ENCODE data around the gene TBC1D22B. TPM values are rescaled to one million over a fixed set of nuclear protein-coding genes. Genes with fewer than 3 reads are reported as not detected.

Gene TBC1D22B
- polyA plus RNA-seq, 1 of the 3 experiments (the other 2 are of a cell fraction), result 5.3 TPM

DNA sequence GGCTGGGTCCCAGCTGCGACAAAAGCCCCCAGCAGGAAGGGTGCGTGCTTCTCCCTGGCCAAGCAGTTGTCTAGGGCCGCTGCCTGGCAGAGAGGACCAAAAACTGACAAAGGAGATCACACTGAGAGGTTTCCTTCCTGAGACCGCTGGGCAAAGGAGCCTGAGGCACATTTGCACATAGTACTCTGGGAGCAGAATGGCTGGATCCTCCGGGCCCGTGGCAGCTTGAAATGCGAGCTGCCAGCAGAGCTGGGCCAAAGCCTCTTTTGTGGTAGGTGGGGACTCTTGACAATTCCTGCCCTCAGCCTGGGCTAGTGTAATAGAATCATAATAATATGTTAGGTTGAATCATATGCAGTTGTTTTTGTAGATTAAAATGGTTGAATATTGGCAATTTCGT, 63.1 kb downstream of the TBC1D22B start:
- H3K27me3 ChIP-seq (ENCODE audit: insufficient read depth), result no peaks in the 10 kb centered on the region
- CTCF ChIA-PET, result interaction anchor here (1.0 to 3.0 kb wide), 6 partner anchors 13 to 371 kb away, joined by 3 to 11 read pairs (median 4); no protein-coding TSS in a partner anchor
- WGBS (ENCODE audit: low lambda C conversion rate), result 92% methylated on average over 8 of the region's 8 CpGs
- POLR2A ChIA-PET, result no interaction called here
- no peaks in the 10 kb centered on the region for H3K9me2 ChIP-seq
- H3K36me3 ChIP-seq (replicated peaks in 1 of 2; ENCODE audit: control insufficient read depth in 1 of 2, insufficient read depth in 2 of 2, low read length in 1 of 2), result peaks cover 20 to 47% of the 10 kb centered on the region in 2 experiments
- H3K27ac ChIP-seq (ENCODE audit: low read depth in 2 of 2, low read length in 1 of 2), result no peak overlapping the region
- H3K9me3 ChIP-seq, result no peaks in the 10 kb centered on the region
- no peaks in the 10 kb centered on the region for H3K79me2 ChIP-seq (ENCODE audit: insufficient read depth)
- H3K4me1 ChIP-seq (ENCODE audit: control insufficient read depth in 1 of 2, insufficient read depth in 2 of 2, low read depth in 1 of 2, low read length in 1 of 2), result peaks cover 14 to 23% of the 10 kb centered on the region in 2 experiments; a peak in 3 of 4 replicates
- peaks cover 27% of the 10 kb centered on the region for H3F3A ChIP-seq (replicated peaks; ENCODE audit: insufficient read depth)
- no peak overlapping the region for H3K4me2 ChIP-seq
- no peak overlapping the region for H2AFZ ChIP-seq (ENCODE audit: low read depth)
- H4K20me1 ChIP-seq (ENCODE audit: insufficient read depth), result peaks cover 10% of the 10 kb centered on the region; the same call in 1 of the 2 replicates
- H3K4me3 ChIP-seq (ENCODE audit: low read depth in 2 of 2, low read length in 1 of 2), result no peak overlapping the region
- no peak overlapping the region for H3K9ac ChIP-seq
- no peak for DNase-seq
- TF ChIP-seq RXRA (IDR thresholded peaks at IDR 0.05; ENCODE audit: borderline replicate concordance, low read depth) (no peak), ZBTB33 (IDR thresholded peaks at IDR 0.05; ENCODE audit: borderline replicate concordance, low read depth) (no peak), MEF2A (IDR thresholded peaks at IDR 0.05; ENCODE audit: borderline replicate concordance, low read depth) (no peak), YY1 (IDR thresholded peaks at IDR 0.05; ENCODE audit: low read depth) (no peak), RAD21 (IDR thresholded peaks at IDR 0.05; ENCODE audit: low read length) (no peak), REST (IDR thresholded peaks at IDR 0.05; ENCODE audit: low read depth, low read length) (no peak), TEAD4 (IDR thresholded peaks at IDR 0.05; ENCODE audit: borderline replicate concordance, insufficient read depth) (no peak), POLR2AphosphoS5 (IDR thresholded peaks at IDR 0.05; ENCODE audit: low read depth, low read length) (no peak), ELF1 (IDR thresholded peaks at IDR 0.05) (no peak), FOSL2 (IDR thresholded peaks at IDR 0.05; ENCODE audit: borderline replicate concordance, low read depth) (no peak), MXI1 (IDR thresholded peaks at IDR 0.05; ENCODE audit: low read depth, low read length) (no peak), USF1 (IDR thresholded peaks at IDR 0.05; ENCODE audit: borderline replicate concordance, low read depth) (no peak), RFX5 (IDR thresholded peaks at IDR 0.05; ENCODE audit: low read length) (no peak), CTCF (IDR thresholded peaks at IDR 0.05) (no peak), CHD2 (IDR thresholded peaks at IDR 0.05; ENCODE audit: low read length, partially characterized antibody) (no peak)
- TF ChIP-seq, protein P1, sequence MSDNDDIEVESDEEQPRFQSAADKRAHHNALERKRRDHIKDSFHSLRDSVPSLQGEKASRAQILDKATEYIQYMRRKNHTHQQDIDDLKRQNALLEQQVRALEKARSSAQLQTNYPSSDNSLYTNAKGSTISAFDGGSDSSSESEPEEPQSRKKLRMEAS (IDR thresholded peaks at IDR 0.05; ENCODE audit: low read depth), result no peak
- TF ChIP-seq, protein P2, sequence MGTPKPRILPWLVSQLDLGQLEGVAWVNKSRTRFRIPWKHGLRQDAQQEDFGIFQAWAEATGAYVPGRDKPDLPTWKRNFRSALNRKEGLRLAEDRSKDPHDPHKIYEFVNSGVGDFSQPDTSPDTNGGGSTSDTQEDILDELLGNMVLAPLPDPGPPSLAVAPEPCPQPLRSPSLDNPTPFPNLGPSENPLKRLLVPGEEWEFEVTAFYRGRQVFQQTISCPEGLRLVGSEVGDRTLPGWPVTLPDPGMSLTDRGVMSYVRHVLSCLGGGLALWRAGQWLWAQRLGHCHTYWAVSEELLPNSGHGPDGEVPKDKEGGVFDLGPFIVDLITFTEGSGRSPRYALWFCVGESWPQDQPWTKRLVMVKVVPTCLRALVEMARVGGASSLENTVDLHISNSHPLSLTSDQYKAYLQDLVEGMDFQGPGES (IDR thresholded peaks at IDR 0.05; ENCODE audit: low read depth, low read length), result no peak
